ENCODE measurements around the gene ALDH16A1. TPM values are rescaled to one million over a fixed set of nuclear protein-coding genes. Genes with fewer than 3 reads are reported as not detected.

ALDH16A1 gene
- total RNA-seq, 1 experiment from 2014 or later, result 41.6 TPM

DNA sequence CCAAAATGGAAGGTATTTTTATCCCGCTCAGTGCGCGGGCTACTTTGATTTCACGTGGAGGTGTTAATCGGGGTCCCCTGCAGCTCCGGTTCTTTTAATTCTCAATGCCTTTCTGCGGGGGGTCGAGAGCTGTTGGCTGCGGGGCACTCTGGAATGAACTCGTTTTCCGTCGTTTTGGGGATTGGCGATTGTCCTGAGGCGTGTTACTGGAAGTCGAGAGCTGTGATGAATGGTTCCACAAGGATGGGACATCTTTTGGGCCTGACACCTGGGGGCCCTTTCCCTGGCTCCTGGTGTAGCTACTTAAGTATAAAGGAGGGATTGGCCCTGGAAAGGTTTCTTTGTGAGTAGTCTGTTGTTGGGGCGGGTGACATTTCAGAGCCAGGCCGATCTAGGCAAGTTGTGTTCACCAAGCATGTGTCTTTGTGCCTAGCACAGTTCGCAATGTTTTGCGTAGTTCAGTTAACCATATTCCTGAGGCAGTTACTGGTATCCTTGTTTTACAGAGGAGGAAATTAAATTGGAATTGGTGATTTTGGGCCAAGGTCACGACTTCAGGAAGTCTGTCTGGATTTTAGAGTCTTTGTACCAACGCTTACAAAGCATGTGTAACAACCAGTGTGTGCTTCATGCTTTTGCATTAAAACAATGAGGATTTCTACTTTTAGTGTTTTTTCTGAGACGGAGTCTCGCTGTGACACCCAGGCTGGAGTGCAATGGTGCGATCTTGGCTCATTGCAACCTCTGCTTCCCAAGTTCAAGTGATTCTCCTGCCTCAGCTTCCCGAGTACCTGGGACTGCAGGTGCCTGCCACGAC is 35.2 kb downstream of the ALDH16A1 start:
- no peak for DNase-seq (ENCODE audit: low spot score)

DNA sequence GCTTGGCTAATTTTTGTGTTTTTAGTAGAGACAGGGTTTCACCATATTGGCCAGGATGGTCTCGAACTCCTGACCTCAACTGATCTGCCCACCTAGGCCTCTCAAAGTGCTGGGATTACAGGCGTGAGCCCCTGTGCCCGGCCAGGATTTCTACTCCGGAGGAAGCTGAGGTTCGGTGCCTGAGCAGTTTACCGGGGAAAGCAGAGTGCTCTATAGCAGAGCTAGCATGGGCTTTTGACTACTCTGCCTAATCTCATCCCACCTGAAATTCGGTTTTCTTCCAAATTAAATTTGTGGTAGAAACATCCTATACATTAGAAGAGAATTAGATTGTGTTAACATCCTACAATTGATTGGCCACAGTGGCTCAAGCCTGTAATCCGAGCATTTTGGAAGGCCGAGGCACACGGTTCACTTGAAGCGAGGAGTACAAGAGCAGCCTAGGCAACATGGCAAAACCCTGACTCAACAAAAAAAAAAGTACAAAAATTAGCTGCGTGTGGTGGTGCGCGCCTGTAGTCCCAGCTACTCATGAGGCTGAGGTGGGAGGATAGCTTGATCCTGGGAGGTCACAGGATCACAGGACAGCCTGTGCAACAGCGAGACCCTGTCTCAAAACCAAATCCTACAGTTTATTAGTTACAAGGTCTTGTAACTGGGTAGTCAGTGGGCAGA is 36.0 kb downstream of the ALDH16A1 start:
- DNase-seq (ENCODE audit: low spot score), result no peak

DNA sequence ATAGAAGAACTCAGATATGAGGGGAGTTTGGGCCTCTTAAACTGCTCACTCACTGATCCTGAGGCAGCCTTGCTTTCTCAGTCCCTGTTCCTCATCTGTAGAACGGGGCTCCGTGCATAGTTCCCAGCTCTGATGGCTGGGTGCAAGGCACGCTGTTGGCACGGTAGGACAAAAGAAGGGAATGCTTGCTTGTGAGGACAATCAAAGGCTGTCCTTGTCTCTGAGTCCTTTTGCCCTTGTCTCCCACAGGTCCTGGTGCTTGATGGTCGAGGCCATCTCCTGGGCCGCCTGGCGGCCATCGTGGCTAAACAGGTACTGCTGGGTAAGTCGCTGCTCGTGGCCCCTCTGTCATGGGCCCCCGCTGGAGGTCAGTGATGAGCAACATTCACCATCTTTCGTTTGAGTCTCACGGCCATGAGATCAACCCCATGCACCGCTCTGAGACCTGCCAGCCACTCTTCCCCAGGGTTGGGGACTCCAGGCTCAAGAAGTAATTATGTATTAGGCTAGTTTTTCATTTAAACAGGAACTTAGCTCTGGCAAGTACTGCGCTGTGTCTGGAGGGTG is 36.7 kb downstream of the ALDH16A1 start:
- no peak for DNase-seq (ENCODE audit: low spot score)

DNA sequence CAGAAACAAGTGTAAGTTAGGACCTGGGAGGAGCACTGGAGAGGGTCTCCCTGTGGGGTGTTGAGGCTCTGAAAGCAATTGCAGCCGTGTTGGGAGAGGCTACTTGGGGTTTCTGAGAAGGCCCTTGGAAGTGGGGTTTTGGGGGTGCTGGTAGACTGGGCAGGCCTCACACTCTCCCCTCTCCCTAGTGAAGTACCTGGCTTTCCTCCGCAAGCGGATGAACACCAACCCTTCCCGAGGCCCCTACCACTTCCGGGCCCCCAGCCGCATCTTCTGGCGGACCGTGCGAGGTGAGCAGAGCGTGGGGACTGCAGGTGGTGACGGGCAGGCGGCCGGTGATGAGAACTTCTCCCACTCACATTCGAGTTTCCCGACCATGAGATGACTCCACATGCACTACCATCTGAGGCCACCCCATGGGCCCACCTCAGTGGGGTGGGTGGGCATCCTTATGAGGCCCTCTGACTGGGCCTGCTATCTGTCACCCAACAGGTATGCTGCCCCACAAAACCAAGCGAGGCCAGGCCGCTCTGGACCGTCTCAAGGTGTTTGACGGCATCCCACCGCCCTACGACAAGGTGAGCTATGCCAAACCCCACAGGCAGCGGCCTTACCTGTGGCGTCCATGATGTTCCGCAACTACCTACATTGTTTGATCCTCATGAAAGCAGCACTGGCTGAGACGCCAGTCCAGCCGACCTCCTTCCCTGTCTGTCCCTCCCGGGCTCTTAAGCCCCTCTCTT is 37.4 kb downstream of the ALDH16A1 start:
- DNase-seq (ENCODE audit: low spot score), result no peak

DNA sequence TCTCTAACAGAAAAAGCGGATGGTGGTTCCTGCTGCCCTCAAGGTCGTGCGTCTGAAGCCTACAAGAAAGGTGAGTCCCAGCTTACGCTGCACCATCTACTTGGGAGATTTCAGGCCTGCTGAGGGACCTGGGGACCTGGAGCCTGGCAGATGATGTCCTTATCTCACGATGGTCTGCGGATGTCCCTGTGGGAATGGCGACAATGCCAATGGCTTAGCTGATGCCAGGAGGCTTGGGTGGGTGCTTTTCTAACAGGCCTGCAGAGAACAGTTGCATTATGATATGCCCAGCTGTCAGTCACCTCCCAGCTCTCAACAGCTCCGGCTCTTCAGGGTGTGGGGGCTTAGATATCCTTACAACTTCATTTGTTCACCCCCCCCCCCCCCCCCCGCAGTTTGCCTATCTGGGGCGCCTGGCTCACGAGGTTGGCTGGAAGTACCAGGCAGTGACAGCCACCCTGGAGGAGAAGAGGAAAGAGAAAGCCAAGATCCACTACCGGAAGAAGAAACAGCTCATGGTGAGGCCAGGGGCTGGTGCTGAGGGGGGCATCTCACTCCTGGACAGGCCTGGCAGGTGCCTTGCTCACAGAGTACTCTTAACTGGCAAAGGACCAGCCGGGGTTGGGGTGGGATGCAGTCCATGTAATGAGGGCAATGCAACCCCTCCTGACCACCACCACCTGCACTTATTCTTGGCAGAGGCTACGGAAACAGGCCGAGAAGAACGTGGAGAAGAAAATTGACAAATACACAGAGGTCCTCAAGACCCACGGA is 38.2 kb downstream of the ALDH16A1 start:
- no peak for DNase-seq (ENCODE audit: low spot score)

DNA sequence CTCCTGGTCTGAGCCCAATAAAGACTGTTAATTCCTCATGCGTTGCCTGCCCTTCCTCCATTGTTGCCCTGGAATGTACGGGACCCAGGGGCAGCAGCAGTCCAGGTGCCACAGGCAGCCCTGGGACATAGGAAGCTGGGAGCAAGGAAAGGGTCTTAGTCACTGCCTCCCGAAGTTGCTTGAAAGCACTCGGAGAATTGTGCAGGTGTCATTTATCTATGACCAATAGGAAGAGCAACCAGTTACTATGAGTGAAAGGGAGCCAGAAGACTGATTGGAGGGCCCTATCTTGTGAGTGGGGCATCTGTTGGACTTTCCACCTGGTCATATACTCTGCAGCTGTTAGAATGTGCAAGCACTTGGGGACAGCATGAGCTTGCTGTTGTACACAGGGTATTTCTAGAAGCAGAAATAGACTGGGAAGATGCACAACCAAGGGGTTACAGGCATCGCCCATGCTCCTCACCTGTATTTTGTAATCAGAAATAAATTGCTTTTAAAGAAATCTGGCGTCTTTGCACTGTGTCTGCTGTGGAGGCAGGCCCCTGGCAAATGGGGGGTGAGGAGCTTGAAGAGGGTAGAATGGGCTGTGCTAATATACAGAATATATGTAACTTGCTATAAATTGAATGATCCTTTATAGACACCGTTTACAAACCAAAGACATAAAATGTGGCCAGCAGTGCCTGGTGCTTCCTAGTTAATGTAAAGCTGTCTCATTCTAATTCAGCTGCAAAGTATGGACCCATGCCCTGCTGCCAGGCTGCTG is 39.0 kb downstream of the ALDH16A1 start:
- no peak for DNase-seq (ENCODE audit: low spot score)

DNA sequence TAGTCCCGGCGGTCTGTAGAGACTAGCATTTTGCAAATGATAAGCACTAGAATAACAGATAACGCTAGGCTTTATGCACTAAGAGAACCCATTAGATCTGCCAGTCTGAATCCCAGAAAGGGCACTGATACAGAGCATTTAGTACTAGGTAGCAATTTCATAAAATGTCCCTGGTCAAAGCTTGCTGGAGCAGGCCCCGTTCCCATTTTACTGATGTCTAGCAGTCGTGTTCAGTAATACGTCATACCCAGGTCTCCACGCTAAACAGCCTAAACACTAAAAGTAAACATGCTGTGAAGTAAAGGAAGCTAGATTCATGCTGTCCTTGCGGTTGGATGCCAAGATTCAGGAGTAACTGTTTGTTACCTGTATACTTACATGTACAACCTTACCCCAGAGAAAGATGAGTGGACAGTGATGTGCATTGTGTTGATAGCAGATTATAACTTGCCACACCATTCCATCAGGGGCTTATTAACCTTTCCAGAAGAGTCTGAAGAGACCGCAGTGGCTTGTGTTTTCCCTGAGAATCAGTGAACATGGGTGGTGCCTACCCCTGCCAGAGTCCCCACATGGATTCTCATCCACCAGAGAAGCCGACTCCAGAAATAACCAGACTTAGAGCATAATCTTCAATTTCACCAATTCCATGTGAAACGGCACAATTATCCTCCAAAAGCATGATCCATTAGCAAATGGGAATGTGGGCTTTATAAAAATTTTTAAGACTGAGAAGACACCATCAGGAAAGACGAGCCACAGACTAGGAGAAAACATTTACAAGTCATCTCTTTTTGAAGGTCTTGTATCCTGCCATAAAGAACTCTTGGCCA is 39.8 kb downstream of the ALDH16A1 start:
- DNase-seq (ENCODE audit: low spot score), result no peak

DNA sequence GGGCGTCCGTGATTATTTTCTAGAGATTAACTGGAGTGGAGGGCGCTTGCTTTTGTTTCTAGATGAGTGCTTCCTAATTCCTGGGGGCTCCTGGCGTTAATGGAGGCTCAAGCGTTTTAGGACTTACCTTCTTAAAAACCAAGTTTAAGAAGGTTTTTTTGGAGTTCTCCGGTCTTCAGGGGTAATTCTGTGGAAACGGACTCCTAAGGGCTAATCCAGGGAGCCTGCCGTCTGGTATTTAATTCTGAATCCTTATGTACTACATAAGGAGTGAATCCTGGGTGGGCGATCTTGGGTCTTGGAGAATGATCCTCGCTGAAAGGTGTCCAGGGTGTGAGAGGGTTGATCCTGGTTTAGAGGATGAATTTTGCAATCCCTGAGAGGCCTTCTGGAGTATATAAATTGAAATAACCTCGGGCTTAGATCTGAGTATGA is 43.6 kb downstream of the ALDH16A1 start:
- no peak for DNase-seq (ENCODE audit: low spot score)

DNA sequence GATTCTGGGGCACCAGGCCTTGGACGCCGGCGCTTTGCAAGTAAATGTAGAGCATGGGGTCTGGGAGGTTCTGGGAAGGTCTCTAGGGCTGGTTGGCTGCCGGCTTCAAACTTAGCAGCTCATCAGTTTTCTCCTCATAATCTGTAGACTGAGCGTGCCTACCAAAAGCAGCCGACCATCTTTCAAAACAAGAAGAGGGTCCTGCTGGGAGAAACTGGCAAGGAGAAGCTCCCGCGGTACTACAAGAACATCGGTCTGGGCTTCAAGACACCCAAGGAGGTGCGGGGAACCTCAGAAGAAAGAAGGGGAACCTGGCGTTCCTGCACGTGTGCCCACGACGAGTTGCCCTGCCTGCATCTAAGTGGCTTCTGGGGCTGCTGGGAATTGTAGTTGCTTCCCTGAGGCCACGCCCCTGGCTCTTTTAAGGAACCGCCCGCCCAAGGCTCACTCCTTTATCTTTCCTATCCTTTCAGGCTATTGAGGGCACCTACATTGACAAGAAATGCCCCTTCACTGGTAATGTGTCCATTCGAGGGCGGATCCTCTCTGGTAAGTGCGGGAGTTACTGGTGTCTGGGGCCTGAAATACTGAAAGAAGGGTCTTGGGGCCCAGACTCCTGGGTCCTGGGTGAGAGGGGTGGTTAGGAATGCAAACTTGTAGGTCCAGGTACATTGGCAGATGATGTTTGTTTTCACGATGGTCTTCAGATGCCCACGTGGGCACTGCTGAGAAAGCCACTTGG is 44.2 kb downstream of the ALDH16A1 start:
- DNase-seq (ENCODE audit: low spot score), result peak; percentile 55

DNA sequence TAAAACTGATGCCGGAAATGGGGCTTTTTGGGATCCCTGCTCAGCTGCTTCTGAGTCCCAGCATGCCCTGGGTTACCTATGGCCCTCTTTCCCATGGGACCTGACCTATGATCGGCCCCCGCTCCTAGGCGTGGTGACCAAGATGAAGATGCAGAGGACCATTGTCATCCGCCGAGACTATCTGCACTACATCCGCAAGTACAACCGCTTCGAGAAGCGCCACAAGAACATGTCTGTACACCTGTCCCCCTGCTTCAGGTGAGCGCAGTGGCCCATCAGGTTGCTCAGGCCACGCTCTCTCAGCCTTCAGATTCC is 44.7 kb downstream of the ALDH16A1 start:
- DNase-seq (ENCODE audit: low spot score), result no peak

DNA sequence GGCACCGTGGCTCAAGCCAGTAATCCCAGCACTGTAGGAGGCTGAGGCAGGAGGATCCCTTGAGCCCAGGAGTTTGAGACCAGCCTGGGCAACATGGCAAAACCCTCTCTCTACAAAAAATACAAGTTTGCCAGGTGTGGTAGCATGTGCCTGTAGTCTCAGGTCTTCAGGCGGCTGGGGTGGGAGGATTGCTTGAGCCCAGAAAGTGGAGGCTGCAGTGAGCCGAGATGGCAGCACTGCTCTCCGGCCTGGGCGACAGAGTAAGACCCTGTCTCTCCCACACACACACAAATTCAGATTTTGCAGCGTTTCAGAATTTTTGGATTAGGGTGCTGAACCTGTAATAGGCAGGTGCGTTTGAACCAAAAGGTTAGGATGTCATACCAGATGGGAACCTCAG is 45.5 kb downstream of the ALDH16A1 start:
- no peak for DNase-seq (ENCODE audit: low spot score)

DNA sequence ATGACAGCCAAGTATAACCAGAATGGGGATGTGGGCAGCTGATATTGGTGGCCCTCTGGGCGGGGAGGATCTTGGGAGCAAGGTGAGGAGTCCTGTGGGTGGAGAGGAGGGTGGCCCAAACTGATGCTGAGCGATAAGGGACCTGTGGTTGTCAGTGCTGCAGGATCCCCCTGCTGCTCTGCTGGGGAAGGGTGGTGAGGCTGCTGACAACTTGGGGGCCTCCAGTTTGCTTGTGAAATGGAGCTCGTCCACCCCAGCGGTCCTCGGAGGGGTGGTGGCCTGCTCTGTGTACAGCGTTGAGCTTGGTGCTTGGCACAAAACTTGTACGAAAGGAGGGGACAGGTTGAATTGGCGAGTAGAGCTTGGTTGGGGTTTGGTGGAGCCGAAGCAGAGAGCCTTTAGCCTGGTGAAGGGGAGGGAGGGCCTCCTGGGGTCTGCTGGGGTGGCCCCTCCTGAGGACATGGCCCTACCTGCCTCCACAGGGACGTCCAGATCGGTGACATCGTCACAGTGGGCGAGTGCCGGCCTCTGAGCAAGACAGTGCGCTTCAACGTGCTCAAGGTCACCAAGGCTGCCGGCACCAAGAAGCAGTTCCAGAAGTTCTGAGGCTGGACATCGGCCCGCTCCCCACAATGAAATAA is 46.1 kb downstream of the ALDH16A1 start:
- no peak for DNase-seq (ENCODE audit: low spot score)

DNA sequence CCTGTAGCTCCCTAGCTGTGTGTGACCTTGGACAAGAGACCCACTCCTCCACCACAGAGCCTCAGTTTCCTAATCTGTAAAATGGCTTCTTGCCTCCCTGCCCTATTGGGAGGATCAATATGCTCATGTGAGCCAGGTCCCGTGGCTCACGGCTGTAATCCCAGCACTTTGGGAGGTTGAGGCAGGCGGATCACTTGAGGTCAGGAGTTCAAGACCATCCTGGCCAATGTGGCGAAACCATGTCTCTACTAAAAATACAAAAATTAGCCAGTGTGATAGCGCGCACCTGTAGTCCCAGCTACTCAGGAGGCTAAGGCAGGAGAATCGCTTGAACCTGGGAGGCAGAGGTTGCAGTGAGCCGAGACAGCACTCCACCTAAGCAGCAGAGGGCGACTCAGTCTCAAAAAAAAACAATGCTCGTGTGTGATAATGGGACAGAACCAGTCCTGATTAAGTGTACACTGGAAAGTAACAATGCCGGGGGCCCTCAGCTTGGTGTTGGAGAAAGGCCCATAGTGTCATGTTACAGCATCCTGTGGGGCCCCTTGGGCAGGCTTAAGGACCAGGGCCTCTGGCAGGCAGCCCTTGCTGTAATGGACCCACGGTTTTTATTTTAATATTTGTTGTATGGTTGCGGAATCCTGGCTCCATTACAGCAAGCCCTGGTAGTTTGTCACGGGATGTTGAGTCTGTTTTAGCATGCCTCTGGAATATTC is 50.0 kb downstream of the ALDH16A1 start:
- peak; percentile 64 for DNase-seq (ENCODE audit: low spot score)

DNA sequence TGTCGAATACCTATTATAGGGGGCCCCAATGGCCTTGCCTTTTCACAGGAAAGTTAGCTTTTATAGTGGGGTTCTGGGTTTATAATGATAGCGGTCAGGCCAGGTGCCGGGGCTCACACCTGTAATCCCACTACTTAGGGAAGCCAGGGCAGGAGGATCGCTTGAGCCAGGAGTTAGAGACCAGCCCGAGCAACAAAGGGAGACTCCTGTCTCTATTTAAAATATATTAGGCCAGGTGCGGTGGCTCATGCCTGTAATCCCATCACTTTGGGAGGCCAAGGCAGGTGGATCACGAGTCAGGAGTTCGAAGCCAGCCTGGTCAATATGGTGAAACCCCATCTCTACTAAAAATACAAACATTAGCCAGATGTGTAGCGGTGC is 50.5 kb downstream of the ALDH16A1 start:
- DNase-seq (ENCODE audit: low spot score), result no peak

DNA sequence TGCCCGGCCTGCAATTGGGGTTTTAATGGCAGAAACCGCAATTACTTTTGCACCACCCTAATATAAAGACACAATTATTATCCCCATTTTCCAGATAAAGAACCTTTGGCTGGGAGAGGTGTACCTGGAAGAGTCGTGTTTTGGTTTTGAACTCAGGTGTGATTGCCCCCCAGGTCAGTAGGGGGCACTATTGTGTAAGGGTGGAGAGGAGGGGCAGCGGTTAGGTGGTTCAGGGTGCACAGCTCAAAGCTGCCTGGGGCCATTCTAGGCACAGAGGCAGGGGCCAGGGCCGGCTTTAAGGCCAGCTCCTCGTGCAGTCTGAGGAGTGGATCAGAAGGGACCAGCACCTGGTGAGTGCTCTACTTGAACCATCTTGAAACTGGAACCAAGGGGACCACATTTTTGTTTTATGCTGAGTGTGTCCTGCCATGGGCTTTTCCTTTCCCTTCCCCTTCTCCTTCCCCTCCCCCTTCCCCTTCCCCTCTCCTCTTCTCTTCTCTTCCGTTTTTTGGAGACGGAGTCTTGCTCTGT is 53.6 kb downstream of the ALDH16A1 start:
- peak; percentile 35 for DNase-seq (ENCODE audit: low spot score)

DNA sequence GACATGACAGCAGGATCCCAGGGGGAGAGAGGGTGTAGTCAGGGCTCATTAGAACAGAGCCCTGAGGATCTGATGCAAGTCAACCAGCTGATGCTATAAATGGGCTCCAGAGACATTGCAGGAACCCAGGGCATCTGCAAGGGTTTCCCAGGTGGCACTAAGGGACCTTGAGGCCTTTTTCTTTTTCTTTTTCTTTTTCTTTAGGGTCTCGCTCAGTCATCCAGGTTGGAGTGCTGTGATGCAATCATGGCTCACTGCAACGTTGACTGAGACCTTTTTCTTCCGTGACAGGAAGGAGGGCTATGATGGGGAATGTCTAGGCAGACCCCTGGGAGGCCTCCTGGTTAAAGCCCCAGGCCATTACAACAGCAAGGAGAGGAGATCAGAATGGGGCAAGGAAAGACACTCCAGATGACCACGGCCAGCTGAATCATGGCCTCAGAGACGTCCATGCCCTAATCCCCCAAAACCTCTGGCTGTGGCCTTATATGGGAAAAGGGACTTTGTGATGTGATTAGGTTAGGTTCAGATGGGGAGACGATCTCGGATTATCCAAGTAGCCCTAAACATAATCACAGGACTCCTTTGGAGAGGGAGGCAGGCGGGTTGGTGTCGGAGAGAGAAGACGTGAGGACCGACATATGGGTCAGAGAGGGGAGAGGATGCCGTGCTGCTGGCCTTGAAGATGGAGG is 54.9 kb downstream of the ALDH16A1 start:
- DNase-seq (ENCODE audit: low spot score), result no peak

Measured in A172 (cell line).